Epithelial cell of proximal tubule (primary cell): Measurements from ENCODE around the gene GABRR3. TPM values are rescaled to one million over a fixed set of nuclear protein-coding genes. Genes with fewer than 3 reads are reported as not detected.

ENCODE experiments used
- DNase-seq: peaks from one replicate; pipeline ENCODE4 v3.0.0-alpha.2; 2011; ENCODE audit warnings: low read depth
- H3K4me3 ChIP-seq: 2 replicates; pipeline ENCODE4 v1.5.1; 2011; ENCODE audit warnings: low read depth, mild to moderate bottlenecking, low read length
- CTCF ChIP-seq: conservative IDR thresholded peaks from 2 replicates; pipeline ENCODE4 v1.5.1; 2012; ENCODE audit warnings: low read depth, mild to moderate bottlenecking, low read length
- total RNA-seq: library from RNA; depleted of rRNA; stranded (reverse); fragments of >200 nt; gene quantifications from 2 replicates; pipeline ENCODE4 v1.2.3, GENCODE V29; 2015

GABRR3 gene
- total RNA-seq, 1 donor from 2014 or later, result not detected

GRCh38 chr3:97949743-97950142 is 85.4 kb downstream of the GABRR3 start:
- no peak overlapping the region for H3K4me3 ChIP-seq
- no peak for DNase-seq
- TF ChIP-seq CTCF, result no peak

GRCh38 chr3:97949110-97949485 is 86.0 kb downstream of the GABRR3 start:
- no peak for DNase-seq
- no peak overlapping the region for H3K4me3 ChIP-seq
- TF ChIP-seq CTCF, result no peak

- H3K4me3 ChIP-seq, result no peak overlapping the region
- TF ChIP-seq CTCF, result no peak
- no peak for DNase-seq
These were observed 86.6 kb downstream of the GABRR3 start for GRCh38 chr3:97948351-97949109.

- DNase-seq, result no peak
- no peak for TF ChIP-seq CTCF
- H3K4me3 ChIP-seq, result no peak overlapping the region
These were observed 92.1 kb downstream of the GABRR3 start for GRCh38 chr3:97942801-97943546.

GRCh38 chr3:97940034-97940433 is 95.1 kb downstream of the GABRR3 start:
- no peak for TF ChIP-seq CTCF
- DNase-seq, result no peak
- no peak overlapping the region for H3K4me3 ChIP-seq

GRCh38 chr3:97939401-97939800 is 95.7 kb downstream of the GABRR3 start:
- DNase-seq, result no peak
- no peak for TF ChIP-seq CTCF
- H3K4me3 ChIP-seq, result no peak overlapping the region
